Kidney epithelial cell (primary cell): ENCODE measurements around the gene JPH3. TPM values are rescaled to one million over a fixed set of nuclear protein-coding genes. Genes with fewer than 3 reads are reported as not detected.

Experiments used
- DNase-seq: peaks from one replicate; pipeline ENCODE4 v3.0.0-alpha.2; 2010; ENCODE audit warnings: low read depth
- H3K27me3 ChIP-seq: 2 replicates; pipeline ENCODE4 v1.6.0; 2011; ENCODE audit warnings: low read length; ENCODE audit not compliant: control insufficient read depth, insufficient read depth
- H3K36me3 ChIP-seq: 2 replicates; pipeline ENCODE4 v1.5.1; 2011; ENCODE audit warnings: low read length; ENCODE audit not compliant: control insufficient read depth, insufficient read depth
- H3K4me3 ChIP-seq: 2 replicates; pipeline ENCODE4 v1.5.1; 2011; ENCODE audit warnings: low read depth, mild to moderate bottlenecking, control low read depth, low read length
- total RNA-seq: library from RNA; depleted of rRNA; stranded (reverse); fragments of >200 nt; gene quantifications from 2 replicates; pipeline ENCODE4 v1.2.3, GENCODE V29; 2015
- TF ChIP-seq, protein P1 (sequence below): IDR thresholded peaks from 2 replicates; pipeline ENCODE4 v1.5.1; 2011; ENCODE audit warnings: mild to moderate bottlenecking, moderate library complexity, low read length, control low read depth, inconsistent platforms; ENCODE audit not compliant: insufficient read depth, poor library complexity, severe bottlenecking

JPH3 gene
- total RNA-seq, 1 donor from 2014 or later, result 2.1 TPM

DNA sequence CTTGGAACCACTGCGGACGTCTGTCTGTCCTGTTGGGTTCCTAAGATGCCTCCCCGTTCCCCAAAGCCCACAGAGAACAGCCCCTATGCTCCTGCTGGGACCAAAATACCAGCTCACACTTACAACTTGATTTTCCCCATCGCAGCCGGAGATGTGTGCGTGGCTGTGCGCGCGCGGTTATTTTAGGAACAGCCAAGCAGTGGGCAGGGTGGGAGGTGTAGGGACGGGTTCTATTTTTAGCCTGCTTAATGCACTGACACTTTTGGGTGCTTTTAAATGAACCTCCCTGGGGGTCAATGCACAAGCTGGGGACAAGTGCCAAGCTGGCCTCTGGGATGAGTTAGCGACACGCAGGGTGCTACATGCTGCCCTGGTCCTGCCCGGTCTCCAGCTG, 89.4 kb downstream of the JPH3 start:
- no peak for DNase-seq
- Histone ChIP-seq H3K36me3 (no peaks in the 10 kb centered on the region), H3K4me3 (no peak overlapping the region), H3K27me3 (peaks cover 24% of the 10 kb centered on the region)
- TF ChIP-seq, protein P1, sequence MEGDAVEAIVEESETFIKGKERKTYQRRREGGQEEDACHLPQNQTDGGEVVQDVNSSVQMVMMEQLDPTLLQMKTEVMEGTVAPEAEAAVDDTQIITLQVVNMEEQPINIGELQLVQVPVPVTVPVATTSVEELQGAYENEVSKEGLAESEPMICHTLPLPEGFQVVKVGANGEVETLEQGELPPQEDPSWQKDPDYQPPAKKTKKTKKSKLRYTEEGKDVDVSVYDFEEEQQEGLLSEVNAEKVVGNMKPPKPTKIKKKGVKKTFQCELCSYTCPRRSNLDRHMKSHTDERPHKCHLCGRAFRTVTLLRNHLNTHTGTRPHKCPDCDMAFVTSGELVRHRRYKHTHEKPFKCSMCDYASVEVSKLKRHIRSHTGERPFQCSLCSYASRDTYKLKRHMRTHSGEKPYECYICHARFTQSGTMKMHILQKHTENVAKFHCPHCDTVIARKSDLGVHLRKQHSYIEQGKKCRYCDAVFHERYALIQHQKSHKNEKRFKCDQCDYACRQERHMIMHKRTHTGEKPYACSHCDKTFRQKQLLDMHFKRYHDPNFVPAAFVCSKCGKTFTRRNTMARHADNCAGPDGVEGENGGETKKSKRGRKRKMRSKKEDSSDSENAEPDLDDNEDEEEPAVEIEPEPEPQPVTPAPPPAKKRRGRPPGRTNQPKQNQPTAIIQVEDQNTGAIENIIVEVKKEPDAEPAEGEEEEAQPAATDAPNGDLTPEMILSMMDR, result no peak

DNA sequence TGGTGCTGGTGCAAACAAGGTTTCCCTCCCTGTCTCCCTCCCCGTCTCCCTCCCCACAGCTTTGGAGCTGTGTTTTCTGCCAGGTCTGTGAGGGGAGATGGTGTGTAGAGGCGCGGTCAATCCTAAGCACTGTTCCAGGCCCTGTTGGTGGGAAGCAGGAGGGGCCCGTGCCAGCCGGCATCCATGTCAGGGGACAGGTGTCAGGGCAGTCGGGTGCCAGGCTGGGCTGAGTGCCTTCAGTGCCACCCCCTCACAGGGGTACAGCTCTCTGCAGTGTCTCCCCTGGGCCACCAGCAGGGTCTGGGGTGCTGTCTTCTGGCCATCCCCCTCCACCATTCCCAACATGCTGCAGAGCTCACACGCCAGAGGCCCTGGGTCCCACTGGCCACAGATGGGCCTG, 89.9 kb downstream of the JPH3 start:
- DNase-seq, result no peak
- Histone ChIP-seq H3K4me3 (no peak overlapping the region), H3K27me3 (peaks cover 22% of the 10 kb centered on the region), H3K36me3 (no peaks in the 10 kb centered on the region)
- TF ChIP-seq, protein P1, result no peak

DNA sequence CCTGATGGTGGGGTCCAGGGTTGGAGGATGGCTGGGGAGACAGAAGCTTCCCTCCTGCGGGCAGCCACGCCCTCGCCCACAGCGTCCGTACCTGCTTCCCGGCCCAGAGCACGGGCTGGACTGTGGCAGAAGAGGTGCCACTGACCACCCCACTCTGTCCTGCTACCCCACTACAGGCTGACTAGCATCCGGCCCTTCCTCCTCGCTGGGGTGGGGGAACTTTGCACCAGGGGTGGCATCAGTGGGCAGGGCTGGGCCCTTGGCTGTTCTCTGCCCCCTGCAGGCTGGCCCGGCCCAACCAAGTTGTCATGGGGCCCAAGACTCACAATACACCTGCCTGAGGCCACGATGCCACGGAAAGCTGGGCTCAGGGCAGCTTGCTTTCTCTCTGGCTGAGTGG, 90.4 kb downstream of the JPH3 start:
- no peak for DNase-seq
- Histone ChIP-seq H3K4me3 (no peak overlapping the region), H3K36me3 (no peaks in the 10 kb centered on the region), H3K27me3 (peaks cover 19% of the 10 kb centered on the region)
- TF ChIP-seq, protein P1, result no peak

DNA sequence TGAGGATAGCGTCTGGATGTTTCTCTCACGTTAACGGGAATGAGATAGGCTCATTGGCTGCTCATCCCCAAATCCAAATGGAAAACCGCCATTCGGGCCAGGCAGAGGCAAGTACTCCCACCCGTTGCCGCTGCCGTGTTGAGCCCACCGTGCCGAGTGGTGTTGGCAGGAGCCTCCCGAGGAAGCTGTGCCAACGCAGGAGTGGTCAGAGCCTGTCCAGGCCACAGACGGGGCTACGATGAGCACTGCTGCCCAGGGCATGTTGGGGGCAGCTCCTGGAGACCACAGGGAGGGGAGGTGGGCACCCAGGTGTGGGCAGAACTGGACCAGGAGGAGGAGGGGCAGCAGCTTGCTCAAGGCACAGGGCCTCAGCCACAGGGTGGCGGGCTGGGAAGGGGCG, 91.5 kb downstream of the JPH3 start:
- H3K27me3 ChIP-seq, result peaks cover 14% of the 10 kb centered on the region
- no peaks in the 10 kb centered on the region for H3K36me3 ChIP-seq
- DNase-seq, result no peak
- TF ChIP-seq, protein P1, result no peak
- no peak overlapping the region for H3K4me3 ChIP-seq

DNA sequence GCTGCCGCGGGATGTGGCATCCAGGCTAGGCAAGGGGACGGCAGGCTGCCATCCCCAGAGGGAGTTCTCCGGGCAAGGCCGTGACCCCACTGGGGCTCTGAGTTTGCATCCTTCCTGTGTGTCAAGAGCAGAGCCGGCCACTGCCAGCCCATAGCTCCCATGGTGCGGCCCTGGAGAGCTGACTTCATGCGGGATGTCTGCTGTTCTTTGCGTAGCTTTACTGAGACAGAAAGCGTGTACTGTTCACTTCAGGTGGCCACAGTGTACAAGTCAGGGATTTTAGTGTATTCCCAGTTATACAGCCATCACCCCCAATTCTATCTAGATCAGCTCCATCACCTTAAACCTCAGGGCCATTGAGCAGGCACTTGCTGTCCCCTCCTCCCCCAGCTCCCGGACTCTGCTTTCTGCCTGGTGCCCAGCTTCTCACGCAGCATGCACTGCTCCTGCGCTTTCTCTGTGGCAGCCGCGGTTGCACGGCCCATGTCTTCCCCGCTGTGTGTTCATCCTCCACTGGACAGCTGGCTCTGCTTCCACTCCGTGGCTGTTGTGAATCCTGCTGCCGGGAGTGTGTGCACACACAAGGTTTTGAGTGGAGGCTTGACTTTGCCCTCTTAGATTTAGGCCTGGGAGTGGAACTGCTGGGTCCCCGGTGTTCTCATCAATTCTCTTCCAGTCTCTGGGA, 92.3 kb downstream of the JPH3 start:
- no peak for DNase-seq
- peaks cover 14% of the 10 kb centered on the region for H3K27me3 ChIP-seq
- H3K36me3 ChIP-seq, result no peaks in the 10 kb centered on the region
- no peak overlapping the region for H3K4me3 ChIP-seq
- TF ChIP-seq, protein P1, result no peak

DNA sequence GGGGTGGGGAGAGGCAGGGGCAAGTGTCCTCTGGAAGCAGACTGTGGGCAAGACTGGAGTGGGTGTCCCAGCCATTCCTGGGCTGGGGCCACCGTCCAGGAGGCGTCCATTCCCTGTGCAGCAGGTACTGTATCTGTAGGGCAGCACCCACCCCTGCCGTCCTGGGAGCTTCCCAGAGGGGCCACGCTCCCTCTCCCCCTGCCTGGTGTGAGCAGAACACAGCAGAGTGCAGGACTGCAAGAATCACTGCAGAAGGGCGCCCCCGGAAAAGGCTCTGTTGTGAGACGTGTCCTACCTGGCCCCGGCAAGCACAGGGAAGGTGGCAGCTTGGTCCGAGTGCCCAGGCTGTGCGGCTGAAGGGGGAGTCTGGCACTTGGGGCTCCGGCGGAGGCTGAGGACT, 93.2 kb downstream of the JPH3 start:
- Histone ChIP-seq H3K27me3 (peaks cover 14% of the 10 kb centered on the region), H3K4me3 (no peak overlapping the region), H3K36me3 (no peaks in the 10 kb centered on the region)
- TF ChIP-seq, protein P1, result no peak
- DNase-seq, result no peak
